Measurements from ENCODE around the gene BAMBI.

BAMBI gene

GRCh38 chr10:28680358-28680752, 3.0 kb downstream of the BAMBI start:
- no peaks in the 10 kb centered on the region for H3K79me2 ChIP-seq (ENCODE audit: low read length)
- H3K9me2 ChIP-seq (replicated peaks; ENCODE audit: insufficient read depth, low read length) = no peaks in the 10 kb centered on the region
- no peak overlapping the region for H3K27ac ChIP-seq (ENCODE audit: low read length)
- peaks cover 25% of the 10 kb centered on the region for H3K27me3 ChIP-seq (replicated peaks; ENCODE audit: insufficient read depth, low read length)
- H3K9ac ChIP-seq (ENCODE audit: low read length) = no peak overlapping the region
- 0 out of 2 replicates have a peak, but pooled peaks cover 3% of the 10 kb centered on the region for H3F3A ChIP-seq (ENCODE audit: insufficient read depth, low read length)
- no peaks in the 10 kb centered on the region for H3K36me3 ChIP-seq (replicated peaks; ENCODE audit: insufficient read depth, low read length)
- H3K4me1 ChIP-seq (ENCODE audit: low read length) = peaks cover 6% of the 10 kb centered on the region; the same call in 1 of the 2 replicates
- H3K4me3 ChIP-seq (ENCODE audit: low read length) = no peak overlapping the region
- H4K20me1 ChIP-seq (ENCODE audit: insufficient read depth, low read length) = no peaks in the 10 kb centered on the region
- H3K4me2 ChIP-seq (ENCODE audit: low read depth, low read length) = 0 out of 2 replicates have a peak overlapping the region, but pooled peaks have one; percentile 13
- TF ChIP-seq EZH2 (optimal IDR thresholded peaks at IDR 0.05; ENCODE audit: low read depth, low read length) = no peak
- TF ChIP-seq EZH2phosphoT487 (IDR thresholded peaks at IDR 0.05; ENCODE audit: low read length) = no peak
- no peak for TF ChIP-seq CTCF (IDR thresholded peaks at IDR 0.05; ENCODE audit: low read length)
- no peaks in the 10 kb centered on the region for H3K9me3 ChIP-seq (replicated peaks; ENCODE audit: insufficient read depth, low read length)
- no peak overlapping the region for H2AFZ ChIP-seq (ENCODE audit: low read length)
- no peak for DNase-seq

GRCh38 chr10:28681291-28681763, 4.0 kb downstream of the BAMBI start:
- Histone ChIP-seq H4K20me1 (ENCODE audit: insufficient read depth, low read length) (no peaks in the 10 kb centered on the region), H3K4me3 (ENCODE audit: low read length) (no peak overlapping the region), H3K79me2 (ENCODE audit: low read length) (no peaks in the 10 kb centered on the region), H3K9me2 (replicated peaks; ENCODE audit: insufficient read depth, low read length) (no peaks in the 10 kb centered on the region), H3K27me3 (replicated peaks; ENCODE audit: insufficient read depth, low read length) (peaks cover 20% of the 10 kb centered on the region), H3K9ac (ENCODE audit: low read length) (no peak overlapping the region), H3F3A (ENCODE audit: insufficient read depth, low read length) (0 out of 2 replicates have a peak, but pooled peaks cover 3% of the 10 kb centered on the region), H3K4me1 (ENCODE audit: low read length) (peaks cover 6% of the 10 kb centered on the region; the same call in 1 of the 2 replicates), H3K9me3 (replicated peaks; ENCODE audit: insufficient read depth, low read length) (no peaks in the 10 kb centered on the region), H3K4me2 (ENCODE audit: low read depth, low read length) (no peak overlapping the region), H2AFZ (ENCODE audit: low read length) (no peak overlapping the region), H3K27ac (ENCODE audit: low read length) (no peak overlapping the region), H3K36me3 (replicated peaks; ENCODE audit: insufficient read depth, low read length) (no peaks in the 10 kb centered on the region)
- TF ChIP-seq CTCF (IDR thresholded peaks at IDR 0.05; ENCODE audit: low read length) = no peak
- TF ChIP-seq EZH2phosphoT487 (IDR thresholded peaks at IDR 0.05; ENCODE audit: low read length) = no peak
- no peak for TF ChIP-seq EZH2 (optimal IDR thresholded peaks at IDR 0.05; ENCODE audit: low read depth, low read length)
- DNase-seq = no peak

GRCh38 chr10:28681928-28682750, 4.8 kb downstream of the BAMBI start:
- 0 out of 2 replicates have a peak, but pooled peaks cover 3% of the 10 kb centered on the region for H3F3A ChIP-seq (ENCODE audit: insufficient read depth, low read length)
- no peak overlapping the region for H3K27ac ChIP-seq (ENCODE audit: low read length)
- peaks cover 15% of the 10 kb centered on the region for H3K27me3 ChIP-seq (replicated peaks; ENCODE audit: insufficient read depth, low read length)
- H3K9ac ChIP-seq (ENCODE audit: low read length) = no peak overlapping the region
- no peak overlapping the region for H3K4me3 ChIP-seq (ENCODE audit: low read length)
- TF ChIP-seq CTCF (IDR thresholded peaks at IDR 0.05; ENCODE audit: low read length) (no peak), EZH2 (optimal IDR thresholded peaks at IDR 0.05; ENCODE audit: low read depth, low read length) (no peak), EZH2phosphoT487 (IDR thresholded peaks at IDR 0.05; ENCODE audit: low read length) (no peak)
- H3K9me3 ChIP-seq (replicated peaks; ENCODE audit: insufficient read depth, low read length) = no peaks in the 10 kb centered on the region
- peaks cover 6% of the 10 kb centered on the region; the same call in 1 of the 2 replicates for H3K4me1 ChIP-seq (ENCODE audit: low read length)
- H2AFZ ChIP-seq (ENCODE audit: low read length) = no peak overlapping the region
- DNase-seq = no peak
- no peak overlapping the region for H3K4me2 ChIP-seq (ENCODE audit: low read depth, low read length)
- H3K79me2 ChIP-seq (ENCODE audit: low read length) = no peaks in the 10 kb centered on the region
- no peaks in the 10 kb centered on the region for H3K36me3 ChIP-seq (replicated peaks; ENCODE audit: insufficient read depth, low read length)
- no peaks in the 10 kb centered on the region for H3K9me2 ChIP-seq (replicated peaks; ENCODE audit: insufficient read depth, low read length)
- H4K20me1 ChIP-seq (ENCODE audit: insufficient read depth, low read length) = no peaks in the 10 kb centered on the region
